AG10803 (cell line): ENCODE data around the gene ABI2.
A peak's percentile ranks its signal among the peaks of the same experiment; 100 is the strongest.

Source experiments
- DNase-seq: peaks from one replicate; pipeline ENCODE4 v3.0.0; 2010; ENCODE audit warnings: low read depth
- H3K4me3 ChIP-seq: 2 replicates; pipeline ENCODE4 v1.5.1; 2011; ENCODE audit warnings: mild to moderate bottlenecking, low read length, control low read depth
- TF ChIP-seq, protein P1 (sequence below): conservative IDR thresholded peaks from 2 replicates; pipeline ENCODE4 v1.5.1; 2011; ENCODE audit warnings: mild to moderate bottlenecking, low read length, control low read depth, inconsistent platforms

Gene ABI2

DNA sequence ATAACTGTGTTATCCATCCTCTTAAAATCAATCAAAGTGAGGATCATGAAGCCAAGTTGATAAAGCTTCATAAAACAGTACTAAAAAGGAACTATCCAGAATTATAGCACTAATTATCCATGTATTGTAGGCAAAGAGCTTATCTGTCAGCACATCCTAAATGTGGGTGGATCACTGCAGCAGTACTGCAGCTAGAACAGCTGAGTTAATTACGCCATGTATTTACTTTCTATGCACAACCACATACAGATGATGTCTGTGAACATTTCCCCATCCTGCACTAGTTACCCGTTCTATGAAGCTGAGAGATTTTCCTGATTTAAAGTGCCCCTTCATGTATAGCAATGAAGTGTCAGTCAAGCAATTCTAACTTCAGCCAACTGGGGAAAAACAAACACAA lies 110.3 kb downstream of the ABI2 start:
- no peak for DNase-seq
- TF ChIP-seq, protein P1, sequence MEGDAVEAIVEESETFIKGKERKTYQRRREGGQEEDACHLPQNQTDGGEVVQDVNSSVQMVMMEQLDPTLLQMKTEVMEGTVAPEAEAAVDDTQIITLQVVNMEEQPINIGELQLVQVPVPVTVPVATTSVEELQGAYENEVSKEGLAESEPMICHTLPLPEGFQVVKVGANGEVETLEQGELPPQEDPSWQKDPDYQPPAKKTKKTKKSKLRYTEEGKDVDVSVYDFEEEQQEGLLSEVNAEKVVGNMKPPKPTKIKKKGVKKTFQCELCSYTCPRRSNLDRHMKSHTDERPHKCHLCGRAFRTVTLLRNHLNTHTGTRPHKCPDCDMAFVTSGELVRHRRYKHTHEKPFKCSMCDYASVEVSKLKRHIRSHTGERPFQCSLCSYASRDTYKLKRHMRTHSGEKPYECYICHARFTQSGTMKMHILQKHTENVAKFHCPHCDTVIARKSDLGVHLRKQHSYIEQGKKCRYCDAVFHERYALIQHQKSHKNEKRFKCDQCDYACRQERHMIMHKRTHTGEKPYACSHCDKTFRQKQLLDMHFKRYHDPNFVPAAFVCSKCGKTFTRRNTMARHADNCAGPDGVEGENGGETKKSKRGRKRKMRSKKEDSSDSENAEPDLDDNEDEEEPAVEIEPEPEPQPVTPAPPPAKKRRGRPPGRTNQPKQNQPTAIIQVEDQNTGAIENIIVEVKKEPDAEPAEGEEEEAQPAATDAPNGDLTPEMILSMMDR: no peak
- H3K4me3 ChIP-seq: no peak overlapping the region

DNA sequence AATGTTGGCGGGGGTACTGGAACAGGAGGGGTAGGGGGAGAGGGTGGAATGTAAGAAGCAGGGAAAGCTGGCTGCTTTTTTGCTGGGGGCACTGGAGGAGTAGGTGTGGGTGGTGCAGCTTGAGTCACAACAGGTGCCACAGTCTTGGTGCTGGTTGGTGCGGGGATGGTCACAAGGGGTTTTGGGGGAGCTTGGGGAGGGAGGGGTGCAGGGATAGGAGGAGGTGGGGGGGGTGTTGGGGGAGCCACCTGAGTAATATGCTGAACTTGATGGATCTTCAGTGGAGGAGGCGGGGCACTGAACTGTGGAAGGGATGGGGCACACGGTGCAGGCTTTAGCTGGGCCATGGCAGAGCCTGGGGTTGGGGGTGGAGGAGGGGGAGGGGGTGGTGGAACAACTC lies 112.5 kb downstream of the ABI2 start:
- no peak overlapping the region for H3K4me3 ChIP-seq
- DNase-seq: no peak
- TF ChIP-seq, protein P1: no peak

DNA sequence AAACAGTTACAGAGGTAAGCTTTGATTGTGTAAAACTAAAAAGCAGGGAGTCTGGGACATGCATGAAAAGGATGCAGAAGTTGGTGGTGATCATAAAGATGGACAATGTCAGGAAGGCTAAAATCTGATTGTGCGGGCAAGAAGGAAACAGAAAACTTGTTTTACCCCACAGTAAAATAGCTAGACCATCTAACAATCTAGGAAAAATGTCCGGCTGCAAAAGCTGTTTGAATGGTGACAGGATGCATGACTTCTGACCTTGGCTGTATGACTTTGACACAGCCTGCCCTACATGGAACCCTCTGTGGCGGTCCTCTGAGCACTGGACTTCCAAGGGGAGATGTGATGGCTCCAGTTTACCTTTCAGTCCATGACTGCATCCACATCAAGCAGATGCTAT lies 113.3 kb downstream of the ABI2 start:
- H3K4me3 ChIP-seq: no peak overlapping the region
- DNase-seq: no peak
- TF ChIP-seq, protein P1: no peak

DNA sequence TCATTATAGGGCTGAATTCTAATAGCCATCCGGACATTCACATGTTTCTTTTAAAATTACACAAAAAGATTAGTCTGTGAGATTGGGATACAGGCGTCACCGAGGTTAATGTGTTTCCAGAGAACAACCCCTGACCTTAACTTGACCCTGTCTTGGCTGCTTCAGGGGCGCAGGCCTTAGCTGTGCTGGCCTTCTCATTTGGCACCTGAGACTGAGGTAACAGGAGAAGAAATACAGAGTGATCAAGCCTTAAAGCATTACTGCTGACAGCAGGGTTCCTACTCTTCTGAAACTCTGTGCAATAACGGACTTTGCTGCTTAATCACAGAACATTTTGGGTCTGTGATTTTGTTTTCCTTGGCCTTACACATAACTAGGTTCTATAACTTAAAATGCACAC lies 114.3 kb downstream of the ABI2 start:
- H3K4me3 ChIP-seq: no peak overlapping the region
- DNase-seq: no peak
- TF ChIP-seq, protein P1: no peak

DNA sequence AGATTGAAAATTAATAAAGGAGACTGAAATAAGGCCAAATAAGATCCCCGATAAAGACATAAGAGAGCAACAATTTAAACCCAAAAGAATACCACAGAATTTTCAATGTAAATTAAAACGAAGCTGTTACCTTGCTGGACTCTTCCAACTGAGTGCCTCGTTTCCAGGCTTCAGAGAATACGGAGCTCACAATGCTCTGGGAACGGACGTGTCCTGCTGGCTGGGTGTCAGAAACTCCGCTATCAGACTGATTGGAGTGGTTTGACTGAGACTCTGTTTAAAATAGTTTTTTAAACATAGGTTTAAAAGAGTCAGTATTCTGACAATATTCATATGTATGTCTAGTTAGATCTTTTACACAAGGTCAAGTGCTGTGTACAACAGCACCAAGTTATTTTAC lies 116.5 kb downstream of the ABI2 start:
- no peak for DNase-seq
- H3K4me3 ChIP-seq: no peak overlapping the region
- TF ChIP-seq, protein P1: no peak

DNA sequence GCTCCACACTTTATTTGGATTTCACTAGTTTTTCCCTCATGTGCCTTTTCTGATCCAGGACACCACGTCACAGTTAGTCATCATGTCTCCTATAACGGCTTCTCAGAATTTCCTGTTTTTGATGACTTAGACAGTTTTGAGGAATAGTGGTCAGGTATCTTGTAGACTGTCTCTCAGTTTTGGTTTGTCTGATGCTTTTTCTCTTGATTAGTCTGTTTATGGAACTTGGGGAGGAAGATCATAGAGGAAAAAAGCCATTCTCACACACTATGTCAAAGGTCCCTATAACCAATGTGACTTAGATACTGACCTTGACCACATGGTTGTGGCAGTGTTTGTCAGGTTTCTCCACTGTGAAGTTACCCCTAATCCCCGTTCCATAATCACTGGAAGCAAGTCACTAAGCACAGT lies 117.9 kb downstream of the ABI2 start:
- no peak overlapping the region for H3K4me3 ChIP-seq
- TF ChIP-seq, protein P1: no peak
- peak; percentile 37 for DNase-seq

DNA sequence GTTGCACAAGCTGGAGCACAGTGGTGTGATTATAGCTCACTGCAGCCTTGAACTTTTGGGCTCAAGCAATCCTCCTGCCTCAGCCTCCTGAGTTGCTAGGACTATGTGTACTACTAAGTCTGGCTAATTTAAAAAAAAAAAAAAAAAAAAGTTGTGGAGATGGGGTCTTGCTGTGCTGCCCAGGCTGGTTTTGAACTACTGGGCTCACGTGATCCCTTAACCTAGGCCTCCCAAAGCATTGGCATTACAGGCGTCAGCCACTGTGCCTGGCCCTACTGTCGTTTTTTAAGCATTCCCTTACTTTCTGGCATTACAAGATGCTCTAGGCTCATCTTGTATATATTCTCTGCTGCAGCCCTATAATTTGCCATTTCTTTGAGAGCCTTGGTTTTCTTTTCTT lies 118.6 kb downstream of the ABI2 start:
- TF ChIP-seq, protein P1: no peak
- DNase-seq: no peak
- H3K4me3 ChIP-seq: no peak overlapping the region
